ENCODE measurements around the gene RYR2.
"Not testable (repeated sequence)": the region's sequence is repeated elsewhere in the genome, so short reads cannot be mapped to it uniquely, and the experiment has no call there.

RYR2 gene

GRCh38 chr1:237141502-237141901 is 99.5 kb downstream of the RYR2 start:
- no peaks in the 10 kb centered on the region for H3K36me3 ChIP-seq
- no peaks in the 10 kb centered on the region for H3K4me1 ChIP-seq
- TF ChIP-seq CTCF (IDR thresholded peaks at IDR 0.05; ENCODE audit: low read depth, low read length), result no peak
- H3K4me3 ChIP-seq (ENCODE audit: low read depth, low read length), result no peak overlapping the region
- no peaks in the 10 kb centered on the region for H3K27me3 ChIP-seq
- H3K9me3 ChIP-seq, result no peaks in the 10 kb centered on the region
- DNase-seq, result no peak

- DNase-seq, result no peak
- TF ChIP-seq CTCF (IDR thresholded peaks at IDR 0.05; ENCODE audit: low read depth, low read length), result no peak
- H3K27me3 ChIP-seq, result no peaks in the 10 kb centered on the region
- H3K36me3 ChIP-seq, result no peaks in the 10 kb centered on the region
- H3K4me3 ChIP-seq (ENCODE audit: low read depth, low read length), result no peak overlapping the region
- no peaks in the 10 kb centered on the region for H3K9me3 ChIP-seq
- H3K4me1 ChIP-seq, result no peaks in the 10 kb centered on the region
Measured at GRCh38 chr1:237145379-237146135, 103.6 kb downstream of the RYR2 start.

- no peak for DNase-seq
- Histone ChIP-seq H3K36me3 (no peaks in the 10 kb centered on the region), H3K4me1 (no peaks in the 10 kb centered on the region), H3K27me3 (no peaks in the 10 kb centered on the region), H3K9me3 (no peaks in the 10 kb centered on the region), H3K4me3 (ENCODE audit: low read depth, low read length) (no peak overlapping the region)
- no peak for TF ChIP-seq CTCF (IDR thresholded peaks at IDR 0.05; ENCODE audit: low read depth, low read length)
Measured at GRCh38 chr1:237146241-237146640, 104.3 kb downstream of the RYR2 start.

GRCh38 chr1:237149857-237150256 is 107.9 kb downstream of the RYR2 start:
- TF ChIP-seq CTCF (IDR thresholded peaks at IDR 0.05; ENCODE audit: low read depth, low read length), result no peak
- H3K4me1 ChIP-seq, result no peaks in the 10 kb centered on the region
- no peaks in the 10 kb centered on the region for H3K36me3 ChIP-seq
- H3K27me3 ChIP-seq, result no peaks in the 10 kb centered on the region
- no peak for DNase-seq
- H3K9me3 ChIP-seq, result no peaks in the 10 kb centered on the region
- no peak overlapping the region for H3K4me3 ChIP-seq (ENCODE audit: low read depth, low read length)

GRCh38 chr1:237151979-237152378 is 110.0 kb downstream of the RYR2 start:
- H3K4me1 ChIP-seq; H3K9me3 ChIP-seq; DNase-seq; H3K4me3 ChIP-seq (ENCODE audit: low read depth, low read length); H3K27me3 ChIP-seq; H3K36me3 ChIP-seq: not testable (repeated sequence)

- DNase-seq, result no peak
- no peaks in the 10 kb centered on the region for H3K27me3 ChIP-seq
- no peaks in the 10 kb centered on the region for H3K9me3 ChIP-seq
- H3K36me3 ChIP-seq, result no peaks in the 10 kb centered on the region
- H3K4me3 ChIP-seq (ENCODE audit: low read depth, low read length), result no peak overlapping the region
- H3K4me1 ChIP-seq, result no peaks in the 10 kb centered on the region
- TF ChIP-seq CTCF (IDR thresholded peaks at IDR 0.05; ENCODE audit: low read depth, low read length), result no peak
Measured at GRCh38 chr1:237152506-237153335, 110.7 kb downstream of the RYR2 start.

Measured in BE2C (cell line).